ENCODE results near the gene PDLIM5. TPM values are rescaled to one million over a fixed set of nuclear protein-coding genes. Genes with fewer than 3 reads are reported as not detected.
"Not testable (repeated sequence)": the region's sequence is repeated elsewhere in the genome, so short reads cannot be mapped to it uniquely, and the experiment has no call there.

The PDLIM5 gene
- polyA plus RNA-seq, 4 donors = 47.9 to 61.4 (median 55.6) TPM

- DNase-seq (ENCODE audit: low read depth in 4 of 4, low spot score in 3 of 4) = no peak
Observed at GRCh38 chr4:94583914-94584641, 132.3 kb downstream of the PDLIM5 start.

GRCh38 chr4:94588896-94589693, 137.4 kb downstream of the PDLIM5 start:
- no peak for DNase-seq (ENCODE audit: low read depth in 4 of 4, low spot score in 3 of 4)

DNA sequence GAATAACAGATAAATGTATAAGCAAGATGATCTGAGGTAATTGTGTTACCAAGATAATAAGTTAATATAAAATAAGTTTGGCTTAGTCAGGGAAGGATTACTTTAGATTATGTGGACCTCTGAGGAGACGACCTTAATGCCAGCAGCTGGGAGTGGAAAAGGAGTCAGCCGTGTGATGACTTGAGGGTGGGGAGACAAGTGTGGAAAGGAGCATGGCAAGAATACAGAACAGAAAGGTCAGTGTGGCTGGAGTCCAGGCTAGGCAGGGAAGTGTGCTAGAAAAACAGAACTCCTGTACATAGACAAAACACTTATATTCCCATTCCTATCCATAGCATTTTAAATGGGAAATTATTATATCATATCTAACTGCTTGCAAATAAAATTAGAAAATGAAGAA, 138.8 kb downstream of the PDLIM5 start:
- no peak for DNase-seq (ENCODE audit: low read depth in 4 of 4, low spot score in 3 of 4)

DNA sequence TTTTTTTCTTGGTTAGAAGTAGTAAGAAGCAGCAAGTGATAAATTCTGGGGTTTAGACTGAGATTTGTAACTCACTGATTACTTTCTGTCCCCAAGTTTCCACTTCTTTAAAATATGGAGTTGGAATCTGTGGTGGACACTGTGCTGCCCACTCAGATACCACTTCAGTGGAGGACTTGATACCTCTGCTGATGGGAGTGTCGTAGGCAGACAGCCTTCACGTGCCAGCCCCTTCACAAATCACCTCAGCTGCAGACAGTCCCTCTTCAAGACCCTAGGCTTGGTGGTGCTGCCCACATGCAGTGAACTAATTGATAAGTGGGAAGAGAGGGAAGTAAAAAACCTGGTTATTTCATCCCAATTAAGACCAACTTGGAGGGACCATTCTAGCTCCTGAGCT, 139.5 kb downstream of the PDLIM5 start:
- DNase-seq (ENCODE audit: low read depth in 4 of 4, low spot score in 3 of 4) = no peak

- no peak for DNase-seq (ENCODE audit: low read depth in 4 of 4, low spot score in 3 of 4)
Observed at GRCh38 chr4:94595013-94595412, 143.3 kb downstream of the PDLIM5 start.

DNA sequence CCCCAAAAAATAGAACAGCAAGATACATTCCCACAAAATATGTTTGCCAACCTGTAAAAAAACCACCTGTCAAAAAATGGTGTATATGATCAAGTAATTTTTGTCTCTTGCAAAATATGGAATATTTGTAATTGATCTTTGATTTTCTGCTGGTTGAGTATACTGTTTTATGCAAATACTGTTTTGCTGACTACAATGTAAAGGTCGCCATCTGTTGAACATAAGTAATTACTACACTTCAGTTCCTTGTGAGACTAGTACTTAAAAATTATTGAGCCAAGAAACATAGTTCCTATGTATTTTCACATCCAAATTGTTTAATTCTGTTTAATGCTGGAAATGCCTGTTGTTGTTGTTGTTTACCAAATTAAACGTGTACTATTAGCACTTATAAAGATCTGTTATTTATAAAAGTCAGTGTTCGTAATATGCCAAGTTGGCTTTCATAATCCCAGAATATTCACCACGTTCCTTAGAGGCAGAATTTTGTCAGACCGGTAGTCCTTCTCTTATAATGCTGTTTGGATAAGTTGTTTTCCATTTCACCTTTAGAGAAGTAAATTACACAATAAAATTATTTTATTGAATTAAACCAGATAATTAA, 144.2 kb downstream of the PDLIM5 start:
- DNase-seq (ENCODE audit: low read depth in 4 of 4, low spot score in 3 of 4) = peak in 2 of 4 donors; percentile 14 to 26

GRCh38 chr4:94598758-94599157, 147.0 kb downstream of the PDLIM5 start:
- no peak for DNase-seq (ENCODE audit: low read depth in 4 of 4, low spot score in 3 of 4)

DNA sequence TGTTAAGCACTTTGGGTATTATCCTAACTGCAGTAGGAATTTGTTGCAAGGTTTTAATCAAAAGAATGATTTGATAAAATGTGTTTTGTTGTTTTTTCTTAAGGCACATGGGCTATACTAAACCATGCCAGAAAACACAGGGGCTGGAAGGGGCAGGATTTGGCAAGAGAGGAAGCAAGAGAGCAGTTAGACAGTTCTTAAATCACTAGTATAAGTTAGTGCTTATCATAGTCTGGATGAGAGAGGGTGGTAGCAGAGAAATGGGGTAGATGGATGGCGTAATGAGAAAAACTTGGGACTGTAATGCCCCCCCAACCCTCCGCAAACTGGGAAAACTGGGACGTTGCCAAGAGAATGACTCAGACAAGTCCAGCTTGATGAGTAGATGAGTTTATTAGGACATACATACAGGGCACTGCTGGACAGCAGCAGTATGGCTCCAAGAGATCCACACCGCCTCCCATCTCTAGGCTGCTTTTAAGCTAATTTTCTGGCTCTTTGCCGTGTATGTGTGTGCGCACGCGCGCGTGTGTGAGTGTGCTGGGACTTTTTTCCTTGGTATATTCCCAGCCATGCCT, 151.5 kb downstream of the PDLIM5 start:
- no peak for DNase-seq (ENCODE audit: low read depth in 4 of 4, low spot score in 3 of 4)

GRCh38 chr4:94605241-94605805, 153.6 kb downstream of the PDLIM5 start:
- no peak for DNase-seq (ENCODE audit: low read depth in 4 of 4, low spot score in 3 of 4)

DNA sequence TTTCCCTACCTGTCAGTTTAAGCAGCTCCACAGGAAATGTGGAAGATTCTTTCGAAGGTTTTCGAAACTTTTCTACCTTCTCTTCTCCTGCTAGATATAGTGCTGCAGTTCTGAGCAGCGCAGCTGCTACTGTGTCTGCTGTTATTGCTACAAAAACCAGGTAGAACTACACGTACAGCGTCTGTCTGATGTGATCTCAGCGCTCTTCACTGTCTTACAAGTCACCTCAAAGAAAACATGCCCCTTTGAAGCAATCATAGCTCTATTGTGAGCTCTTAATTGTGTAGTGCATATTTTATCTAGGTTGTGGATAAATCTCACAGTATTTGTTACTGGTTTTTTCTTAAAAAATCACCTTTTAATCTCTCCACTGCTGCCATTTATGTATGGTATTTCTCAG, 158.4 kb downstream of the PDLIM5 start:
- DNase-seq (ENCODE audit: low read depth in 4 of 4, low spot score in 3 of 4) = no peak

DNA sequence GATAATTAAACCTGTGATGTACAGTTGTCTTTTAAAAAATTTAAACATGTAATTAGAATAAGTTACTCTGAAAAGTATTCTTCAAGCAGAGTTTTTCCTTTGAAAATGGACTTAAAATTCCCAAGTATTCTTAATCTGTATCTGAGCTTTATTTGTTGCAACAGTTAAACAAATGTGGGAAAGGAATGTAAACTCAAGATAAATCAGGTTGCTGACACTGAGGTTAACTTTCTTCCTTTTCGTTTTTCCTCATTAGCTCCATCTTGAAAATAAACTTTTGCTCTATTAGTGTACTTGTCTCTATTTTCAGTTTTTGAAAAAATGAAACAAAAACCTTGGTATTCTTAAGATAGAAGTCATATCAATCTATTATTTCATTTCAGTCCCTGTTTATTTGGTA, 161.5 kb downstream of the PDLIM5 start:
- DNase-seq (ENCODE audit: low read depth in 4 of 4, low spot score in 3 of 4) = no peak

GRCh38 chr4:94615451-94615850, 163.7 kb downstream of the PDLIM5 start:
- no peak for DNase-seq (ENCODE audit: low read depth in 4 of 4, low spot score in 3 of 4)

GRCh38 chr4:94621491-94622080, 169.8 kb downstream of the PDLIM5 start:
- DNase-seq (ENCODE audit: low read depth in 4 of 4, low spot score in 3 of 4) = peak in 3 of 4 donors; percentile 11 to 37 (median 26)

DNA sequence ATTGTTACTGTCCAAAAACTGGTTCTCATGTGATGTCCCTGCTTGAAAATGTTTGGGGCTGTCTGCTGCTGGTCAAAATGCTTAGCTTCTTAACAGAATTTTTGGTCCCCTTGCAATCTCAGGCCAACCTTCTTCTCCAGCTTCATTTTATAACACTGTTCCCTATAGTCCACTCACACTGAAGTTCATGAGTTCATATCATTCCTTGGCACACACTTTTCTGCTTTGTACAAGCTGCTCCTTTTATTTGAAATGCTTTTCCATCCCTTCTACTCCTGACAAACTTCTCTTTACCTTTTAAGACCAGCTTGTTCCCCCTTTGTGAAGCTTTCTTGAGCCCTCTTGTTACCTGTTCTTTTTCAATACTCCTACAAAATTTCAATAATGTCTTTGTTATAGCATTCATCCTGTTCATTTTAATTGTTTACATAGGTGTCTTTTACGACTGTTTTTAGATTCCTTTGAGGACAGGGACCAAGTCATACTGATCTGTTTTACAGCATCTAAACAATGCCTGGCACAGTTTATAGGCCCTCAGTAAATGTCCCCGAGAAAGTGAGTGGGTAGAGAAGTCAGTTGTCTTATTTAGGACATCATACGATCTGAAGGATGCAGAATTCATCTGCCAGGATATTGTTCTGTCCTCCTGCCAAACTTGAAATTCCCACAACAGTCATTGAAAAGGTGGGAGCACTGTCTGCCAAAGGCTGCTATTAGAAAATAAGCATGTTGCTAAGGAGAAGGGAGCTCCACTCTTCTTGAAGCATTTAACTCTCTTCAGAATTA, 171.6 kb downstream of the PDLIM5 start:
- no peak for DNase-seq (ENCODE audit: low read depth in 4 of 4, low spot score in 3 of 4)

- DNase-seq (ENCODE audit: low read depth in 4 of 4, low spot score in 3 of 4) = no peak
Observed at GRCh38 chr4:94626942-94627341, 175.2 kb downstream of the PDLIM5 start.

DNA sequence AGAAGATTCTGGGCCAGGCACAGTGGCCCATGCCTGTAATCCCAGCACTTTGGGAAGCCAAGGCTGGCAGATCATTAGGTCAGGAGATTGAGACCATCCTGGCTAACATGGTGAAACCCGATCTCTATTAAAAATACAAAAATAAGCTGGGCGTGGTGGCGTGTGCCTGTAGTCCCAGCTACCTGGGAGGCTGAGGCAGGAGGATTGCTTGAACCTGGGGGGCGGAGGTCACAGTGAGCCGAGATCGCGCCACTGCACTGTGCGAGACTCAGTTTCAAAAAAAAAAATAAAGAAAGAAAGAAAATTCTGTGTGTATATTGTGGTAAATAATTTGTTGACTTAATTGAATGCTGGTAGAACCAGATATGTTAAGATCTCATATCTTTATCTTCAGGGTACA, 177.3 kb downstream of the PDLIM5 start:
- not testable (repeated sequence) for DNase-seq (ENCODE audit: low read depth in 4 of 4, low spot score in 3 of 4)

GRCh38 chr4:94629837-94630236, 178.1 kb downstream of the PDLIM5 start:
- no peak for DNase-seq (ENCODE audit: low read depth in 4 of 4, low spot score in 3 of 4)

DNA sequence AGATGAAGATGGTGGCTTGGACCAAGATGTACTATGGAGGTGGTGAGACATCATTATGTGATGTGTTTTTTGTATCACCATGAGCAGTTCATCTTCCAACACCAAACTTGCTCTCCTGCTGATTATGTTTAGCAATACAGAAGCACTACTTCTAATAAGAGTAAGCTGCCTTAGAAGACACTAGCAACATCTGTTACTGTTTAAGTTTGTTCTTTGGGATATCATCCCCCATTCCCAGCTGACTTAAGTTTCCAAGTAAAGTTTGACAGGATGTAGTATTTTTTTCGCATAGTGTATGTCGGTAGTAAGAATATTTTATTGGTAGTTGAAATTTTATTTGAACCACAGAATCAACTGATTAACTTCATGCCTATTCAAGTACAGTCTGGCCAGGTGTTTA, 182.5 kb downstream of the PDLIM5 start:
- no peak for DNase-seq (ENCODE audit: low read depth in 4 of 4, low spot score in 3 of 4)

DNA sequence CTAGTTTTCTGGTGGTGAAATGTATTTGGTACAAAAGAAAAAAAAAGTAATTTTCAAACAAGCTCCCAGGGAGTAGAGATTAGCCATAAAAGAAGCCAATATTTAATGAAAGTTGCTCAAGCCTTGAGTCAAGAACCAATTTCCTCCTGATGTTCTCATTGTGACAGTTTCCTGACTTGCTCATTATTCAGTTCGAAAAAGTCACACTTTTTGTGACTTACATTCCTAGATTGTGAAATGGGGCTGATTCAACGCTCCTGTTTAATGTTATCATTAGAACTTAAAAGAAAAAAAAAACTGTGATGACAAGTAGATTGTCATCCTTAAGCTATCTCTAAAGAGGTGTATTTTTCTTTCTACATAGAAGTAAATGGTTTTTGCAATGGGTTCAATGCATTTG, 183.4 kb downstream of the PDLIM5 start:
- no peak for DNase-seq (ENCODE audit: low read depth in 4 of 4, low spot score in 3 of 4)

- no peak for DNase-seq (ENCODE audit: low read depth in 4 of 4, low spot score in 3 of 4)
Observed at GRCh38 chr4:94636004-94636403, 184.3 kb downstream of the PDLIM5 start.

Data from right renal pelvis (tissue), 4 donors.